ENCODE data around the gene POU2F1. TPM values are rescaled to one million over a fixed set of nuclear protein-coding genes. Genes with fewer than 3 reads are reported as not detected.

The POU2F1 gene
- polyA plus RNA-seq, 1 donor (not counting 4 experiments of a cell fraction or from before 2014, with no cell fraction given): 3.2 TPM

DNA sequence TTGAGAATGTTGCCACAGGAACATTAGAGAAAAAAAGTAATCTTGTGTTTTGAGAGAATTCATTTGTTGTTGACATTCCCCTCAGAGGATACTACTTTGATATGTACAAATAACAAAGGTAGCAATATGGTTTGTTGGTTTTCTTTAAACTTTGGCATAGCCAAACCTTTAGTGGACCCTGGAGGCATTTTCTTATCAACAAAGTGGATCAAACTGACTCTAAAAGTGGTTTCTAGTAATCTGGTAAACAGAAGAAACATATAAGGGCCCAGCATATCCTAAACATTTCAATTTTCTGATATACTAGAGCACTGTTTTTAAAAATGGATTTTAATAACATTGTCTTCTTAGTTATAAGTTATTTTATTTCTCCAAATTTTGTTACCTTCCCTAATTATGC is 29.8 kb downstream of the POU2F1 start:
- no peak overlapping the region for H3K9ac ChIP-seq (ENCODE audit: control insufficient read depth, extremely low read depth, insufficient read depth, low read length)
- H3K79me2 ChIP-seq (ENCODE audit: control insufficient read depth, insufficient read depth, low read length): peaks cover 3% of the 10 kb centered on the region
- no peaks in the 10 kb centered on the region for H3K9me3 ChIP-seq (ENCODE audit: control insufficient read depth, low read depth, low read length)
- H3K4me1 ChIP-seq (ENCODE audit: control insufficient read depth, extremely low read depth, insufficient read depth, low read length): no peaks in the 10 kb centered on the region
- TF ChIP-seq, protein P1, sequence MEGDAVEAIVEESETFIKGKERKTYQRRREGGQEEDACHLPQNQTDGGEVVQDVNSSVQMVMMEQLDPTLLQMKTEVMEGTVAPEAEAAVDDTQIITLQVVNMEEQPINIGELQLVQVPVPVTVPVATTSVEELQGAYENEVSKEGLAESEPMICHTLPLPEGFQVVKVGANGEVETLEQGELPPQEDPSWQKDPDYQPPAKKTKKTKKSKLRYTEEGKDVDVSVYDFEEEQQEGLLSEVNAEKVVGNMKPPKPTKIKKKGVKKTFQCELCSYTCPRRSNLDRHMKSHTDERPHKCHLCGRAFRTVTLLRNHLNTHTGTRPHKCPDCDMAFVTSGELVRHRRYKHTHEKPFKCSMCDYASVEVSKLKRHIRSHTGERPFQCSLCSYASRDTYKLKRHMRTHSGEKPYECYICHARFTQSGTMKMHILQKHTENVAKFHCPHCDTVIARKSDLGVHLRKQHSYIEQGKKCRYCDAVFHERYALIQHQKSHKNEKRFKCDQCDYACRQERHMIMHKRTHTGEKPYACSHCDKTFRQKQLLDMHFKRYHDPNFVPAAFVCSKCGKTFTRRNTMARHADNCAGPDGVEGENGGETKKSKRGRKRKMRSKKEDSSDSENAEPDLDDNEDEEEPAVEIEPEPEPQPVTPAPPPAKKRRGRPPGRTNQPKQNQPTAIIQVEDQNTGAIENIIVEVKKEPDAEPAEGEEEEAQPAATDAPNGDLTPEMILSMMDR (optimal IDR thresholded peaks at IDR 0.05 in 1 of 3, IDR thresholded peaks at IDR 0.05 in 1 of 3, conservative IDR thresholded peaks at IDR 0.05 in 1 of 3; ENCODE audit: extremely low read depth in 1 of 3, insufficient read depth in 2 of 3, low read length in 3 of 3): no peak
- H3K9me1 ChIP-seq (ENCODE audit: control insufficient read depth, extremely low read depth, insufficient read depth, low read length): no peaks in the 10 kb centered on the region
- no peak overlapping the region for H2AFZ ChIP-seq (ENCODE audit: control insufficient read depth, low read length)
- no peak overlapping the region for H3K4me2 ChIP-seq (ENCODE audit: control insufficient read depth, extremely low read depth, insufficient read depth, low read depth, low read length)
- FAIRE-seq: no peak
- H3K36me3 ChIP-seq (ENCODE audit: control insufficient read depth in 2 of 2, extremely low read depth in 1 of 2, insufficient read depth in 2 of 2, low read length in 2 of 2): no peaks in the 10 kb centered on the region
- dilution Hi-C loops (cut with MboI; ENCODE audit: extremely low pct_ligation_motif_present, low sequenced_read_pairs): no loop called here
- no peaks in the 10 kb centered on the region for H3K27me3 ChIP-seq (ENCODE audit: control insufficient read depth, extremely low read depth, insufficient read depth, low read length)
- H3K4me3 ChIP-seq (ENCODE audit: control insufficient read depth in 2 of 3, extremely low read depth in 1 of 3, insufficient read depth in 2 of 3, low read depth in 1 of 3, low read length in 3 of 3): no peak overlapping the region
- H3K27ac ChIP-seq (ENCODE audit: control insufficient read depth, insufficient read depth, low read length): no peak overlapping the region
- DNase-seq (ENCODE audit: low read depth, low spot score): no peak
- no peaks in the 10 kb centered on the region for H4K20me1 ChIP-seq (ENCODE audit: control insufficient read depth, extremely low read depth, insufficient read depth, low read length)

DNA sequence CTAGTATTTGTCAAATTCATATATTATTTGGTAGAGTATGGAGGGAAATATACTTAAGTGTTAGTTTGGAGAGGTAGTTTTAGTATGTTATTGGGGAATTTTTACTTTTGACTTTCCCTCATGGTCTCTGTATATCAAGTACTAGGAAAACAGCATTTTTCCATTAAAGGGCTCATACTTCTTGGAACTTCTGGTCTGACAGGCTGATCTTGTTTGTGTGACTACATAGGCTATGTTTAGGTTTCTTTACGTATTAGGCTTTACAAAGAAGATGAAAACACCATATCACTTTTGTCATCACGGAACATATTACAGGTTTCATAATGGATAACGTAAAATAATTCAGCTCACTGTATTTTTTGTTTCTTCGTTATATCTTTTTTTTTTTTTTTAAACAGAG is 30.8 kb downstream of the POU2F1 start:
- dilution Hi-C loops (cut with MboI; ENCODE audit: extremely low pct_ligation_motif_present, low sequenced_read_pairs): no loop called here
- H3K27ac ChIP-seq (ENCODE audit: control insufficient read depth, insufficient read depth, low read length): no peak overlapping the region

More for the DNA sequence above, 30.8 kb downstream of the POU2F1 start:
- Histone ChIP-seq H3K79me2 (ENCODE audit: control insufficient read depth, insufficient read depth, low read length) (peaks cover 3% of the 10 kb centered on the region), H3K4me2 (ENCODE audit: control insufficient read depth, extremely low read depth, insufficient read depth, low read depth, low read length) (no peak overlapping the region), H4K20me1 (ENCODE audit: control insufficient read depth, extremely low read depth, insufficient read depth, low read length) (no peaks in the 10 kb centered on the region), H2AFZ (ENCODE audit: control insufficient read depth, low read length) (no peak overlapping the region), H3K36me3 (ENCODE audit: control insufficient read depth in 2 of 2, extremely low read depth in 1 of 2, insufficient read depth in 2 of 2, low read length in 2 of 2) (no peaks in the 10 kb centered on the region), H3K9me3 (ENCODE audit: control insufficient read depth, low read depth, low read length) (no peaks in the 10 kb centered on the region), H3K9me1 (ENCODE audit: control insufficient read depth, extremely low read depth, insufficient read depth, low read length) (no peaks in the 10 kb centered on the region), H3K4me3 (ENCODE audit: control insufficient read depth in 2 of 3, extremely low read depth in 1 of 3, insufficient read depth in 2 of 3, low read depth in 1 of 3, low read length in 3 of 3) (no peak overlapping the region), H3K27me3 (ENCODE audit: control insufficient read depth, extremely low read depth, insufficient read depth, low read length) (no peaks in the 10 kb centered on the region), H3K4me1 (ENCODE audit: control insufficient read depth, extremely low read depth, insufficient read depth, low read length) (no peaks in the 10 kb centered on the region), H3K9ac (ENCODE audit: control insufficient read depth, extremely low read depth, insufficient read depth, low read length) (no peak overlapping the region)
- DNase-seq (ENCODE audit: low read depth, low spot score) (no peak), FAIRE-seq (no peak)
- no peak for TF ChIP-seq EZH2 (IDR thresholded peaks at IDR 0.05; ENCODE audit: low read length)
- TF ChIP-seq, protein P1 (optimal IDR thresholded peaks at IDR 0.05 in 1 of 3, IDR thresholded peaks at IDR 0.05 in 1 of 3, conservative IDR thresholded peaks at IDR 0.05 in 1 of 3; ENCODE audit: extremely low read depth in 1 of 3, insufficient read depth in 2 of 3, low read length in 3 of 3): no peak
